GM23338 (cell line): ENCODE results near the gene GLUD1.
"Not testable (repeated sequence)": the region's sequence is repeated elsewhere in the genome, so short reads cannot be mapped to it uniquely, and the experiment has no call there.

Experiments used
- CREB1 ChIP-seq: fragments of 250-450 bp; sonication (Bioruptor Pico); IDR thresholded peaks from 2 replicates; pipeline ENCODE4 v1.5.0; 2020; ENCODE audit warnings: low read depth, mild to moderate bottlenecking, moderate library complexity
- CTCF ChIP-seq, 2 experiments: fragments of 200-600 bp in 1 of 2; sonication (generic) in 1 of 2; conservative IDR thresholded peaks; 2 replicates each; pipeline versions ENCODE4 v1.5.1 to v1.6.1; 2016 to 2017; ENCODE audit warnings: antibody characterized with exemption in 2 of 2, low read depth in 2 of 2, mild to moderate bottlenecking in 2 of 2, moderate library complexity in 1 of 2
- EZH2 ChIP-seq: fragments of 200-600 bp; sonication (generic); IDR thresholded peaks from one replicate; pipeline ENCODE4 v1.8.0; 2017; ENCODE audit warnings: antibody characterized with exemption, mild to moderate bottlenecking, low read depth; ENCODE audit not compliant: unreplicated experiment
- EZH2phosphoT487 ChIP-seq: fragments of 200-600 bp; sonication (generic); IDR thresholded peaks from one replicate; pipeline ENCODE4 v1.8.1; 2018; ENCODE audit warnings: antibody characterized with exemption; ENCODE audit not compliant: unreplicated experiment
- JUNB ChIP-seq: IDR thresholded peaks from one replicate; pipeline ENCODE4 v1.6.1; 2016; ENCODE audit warnings: antibody characterized with exemption; ENCODE audit not compliant: unreplicated experiment
- POLR2AphosphoS5 ChIP-seq: IDR thresholded peaks from 2 replicates; pipeline ENCODE4 v1.6.1; 2016; ENCODE audit warnings: antibody characterized with exemption, low read depth
- REST ChIP-seq: IDR thresholded peaks from one replicate; pipeline ENCODE4 v1.6.1; 2018; ENCODE audit warnings: antibody characterized with exemption; ENCODE audit not compliant: unreplicated experiment
- STAT1 ChIP-seq: IDR thresholded peaks from one replicate; pipeline ENCODE4 v1.6.1; 2016; ENCODE audit warnings: antibody characterized with exemption; ENCODE audit not compliant: unreplicated experiment
- ZNF114 ChIP-seq: fragments of 250-450 bp; sonication (Bioruptor Pico); IDR thresholded peaks from 2 replicates; pipeline ENCODE4 v1.5.0; 2020; ENCODE audit warnings: mild to moderate bottlenecking, moderate library complexity

GRCh38 chr10:87143109-87143418 lies 48.4 kb upstream of the GLUD1 start:
- not testable (repeated sequence) for TF ChIP-seq CTCF (conservative IDR thresholded peaks at IDR 0.05; ENCODE audit: low read depth in 2 of 2); POLR2AphosphoS5; EZH2; JUNB; STAT1; EZH2phosphoT487; ZNF114 (CRISPR knock-in tag); REST; CREB1 (CRISPR knock-in tag)
